GM12865 (cell line): ENCODE results near the gene MRPL51.
"Not testable (repeated sequence)": the region's sequence is repeated elsewhere in the genome, so short reads cannot be mapped to it uniquely, and the experiment has no call there.

Experiments used
- DNase-seq: peaks from one replicate; pipeline ENCODE4 v3.0.0; 2010; ENCODE audit warnings: low read depth
- H3K4me3 ChIP-seq: 2 replicates; pipeline ENCODE4 v1.5.1; 2011; ENCODE audit warnings: mild to moderate bottlenecking, low read depth, low read length, control low read depth
- CTCF ChIP-seq: IDR thresholded peaks from 2 replicates; pipeline ENCODE4 v1.5.1; 2011; ENCODE audit warnings: low read length, control low read depth, low read depth, inconsistent platforms; ENCODE audit not compliant: insufficient read depth; ENCODE audit errors: missing control alignments

MRPL51 gene

GRCh38 chr12:6494968-6495367 lies 1.9 kb upstream of the MRPL51 start:
- no peak for DNase-seq
- no peak for TF ChIP-seq CTCF
- H3K4me3 ChIP-seq = peak overlapping the region; percentile 89

GRCh38 chr12:6494258-6494743 lies 1.2 kb upstream of the MRPL51 start:
- no peak for DNase-seq
- H3K4me3 ChIP-seq = peak overlapping the region; percentile 89
- no peak for TF ChIP-seq CTCF

GRCh38 chr12:6493497-6494257 lies 615 bp upstream of the MRPL51 start, which contains the start of gene NCAPD2:
Gene NCAPD2, plus strand, starts transcription at chr12:6494102. Its CDS starts 997 bp downstream, at chr12:6495099.
- DNase-seq = peak; percentile 98
- H3K4me3 ChIP-seq = peak within 1 kb of the TSS; percentile 90
- TF ChIP-seq CTCF = no peak

GRCh38 chr12:6490673-6491072 lies 2.4 kb downstream of the MRPL51 start:
- not testable (repeated sequence) for H3K4me3 ChIP-seq, DNase-seq

GRCh38 chr12:6489449-6489848 lies 3.6 kb downstream of the MRPL51 start:
- H3K4me3 ChIP-seq = no peak overlapping the region
- no peak for TF ChIP-seq CTCF
- no peak for DNase-seq

GRCh38 chr12:6488240-6488639 lies 4.8 kb downstream of the MRPL51 start:
- no peak for TF ChIP-seq CTCF
- H3K4me3 ChIP-seq = no peak overlapping the region
- DNase-seq = no peak

- H3K4me3 ChIP-seq = no peak overlapping the region
- no peak for TF ChIP-seq CTCF
- DNase-seq = no peak
These were observed 14.6 kb downstream of the MRPL51 start for GRCh38 chr12:6478416-6478815.

GRCh38 chr12:6477601-6478377 lies 15.3 kb downstream of the MRPL51 start:
- not testable (repeated sequence) for H3K4me3 ChIP-seq, DNase-seq
